ENCODE results near the gene SET.

The SET gene

GRCh38 chr9:128707446-128707845 lies 18.4 kb downstream of the SET start:
- DNase-seq (ENCODE audit: low read depth in 2 of 3, low spot score in 1 of 3) = no peak

GRCh38 chr9:128712451-128713410 lies 23.7 kb downstream of the SET start:
- no peak for DNase-seq (ENCODE audit: low read depth in 2 of 3, low spot score in 1 of 3)

- DNase-seq (ENCODE audit: low read depth in 2 of 3, low spot score in 1 of 3) = no peak
Measured at GRCh38 chr9:128713411-128713780, 24.4 kb downstream of the SET start.

- no peak for DNase-seq (ENCODE audit: low read depth in 2 of 3, low spot score in 1 of 3)
Measured at GRCh38 chr9:128713941-128714573, 25.0 kb downstream of the SET start.

GRCh38 chr9:128714586-128715435 lies 25.8 kb downstream of the SET start:
- no peak for DNase-seq (ENCODE audit: low read depth in 2 of 3, low spot score in 1 of 3)

- no peak for DNase-seq (ENCODE audit: low read depth in 2 of 3, low spot score in 1 of 3)
Measured at GRCh38 chr9:128715436-128715750, 26.4 kb downstream of the SET start.

- no peak for DNase-seq (ENCODE audit: low read depth in 2 of 3, low spot score in 1 of 3)
Measured at GRCh38 chr9:128716581-128717254, 27.7 kb downstream of the SET start.

GRCh38 chr9:128718047-128718446 lies 29.0 kb downstream of the SET start:
- no peak for DNase-seq (ENCODE audit: low read depth in 2 of 3, low spot score in 1 of 3)

GRCh38 chr9:128718475-128718874 lies 29.5 kb downstream of the SET start:
- no peak for DNase-seq (ENCODE audit: low read depth in 2 of 3, low spot score in 1 of 3)

- DNase-seq (ENCODE audit: low read depth in 2 of 3, low spot score in 1 of 3) = no peak
Measured at GRCh38 chr9:128719919-128720605, 31.0 kb downstream of the SET start.

- no peak for DNase-seq (ENCODE audit: low read depth in 2 of 3, low spot score in 1 of 3)
Measured at GRCh38 chr9:128720841-128721486, 31.9 kb downstream of the SET start.

- no peak for DNase-seq (ENCODE audit: low read depth in 2 of 3, low spot score in 1 of 3)
Measured at GRCh38 chr9:128721487-128722010, 32.5 kb downstream of the SET start.

GRCh38 chr9:128722380-128723351 lies 33.6 kb downstream of the SET start:
- DNase-seq (ENCODE audit: low read depth in 2 of 3, low spot score in 1 of 3) = no peak

- DNase-seq (ENCODE audit: low read depth in 2 of 3, low spot score in 1 of 3) = no peak
Measured at GRCh38 chr9:128723352-128723865, 34.4 kb downstream of the SET start.

- DNase-seq (ENCODE audit: low read depth in 2 of 3, low spot score in 1 of 3) = peak; percentile 94 to 99 (median 99)
Measured at GRCh38 chr9:128723866-128724743, 35.1 kb downstream of the SET start, which contains the start of gene ZDHHC12. Gene ZDHHC12, minus strand, starts transcription at chr9:128724127. Its CDS starts 34 bp downstream, at chr9:128724093.

- DNase-seq (ENCODE audit: low read depth in 2 of 3, low spot score in 1 of 3) = peak; percentile 36 to 54 (median 43)
Measured at GRCh38 chr9:128724744-128725211, 35.8 kb downstream of the SET start.

GRCh38 chr9:128727640-128728248 lies 38.7 kb downstream of the SET start:
- no peak for DNase-seq (ENCODE audit: low read depth in 2 of 3, low spot score in 1 of 3)

All from stimulated activated CD4-positive, alpha-beta T cell treated with anti-CD3 and anti-CD28 coated beads, Interleukin-12 subunit alpha, Interleukin-12 subunit beta, amount 100 ng/mL, for 48 hours (primary cell).